NCI-H510A (cell line): Measurements from ENCODE around the gene CAPNS2.
"Not testable (repeated sequence)": the region's sequence is repeated elsewhere in the genome, so short reads cannot be mapped to it uniquely, and the experiment has no call there.

Source experiments
- DNase-seq: peaks from one replicate; lab custom pipeline; 2025; lab: John Stamatoyannopoulos, UW

Gene CAPNS2

DNA sequence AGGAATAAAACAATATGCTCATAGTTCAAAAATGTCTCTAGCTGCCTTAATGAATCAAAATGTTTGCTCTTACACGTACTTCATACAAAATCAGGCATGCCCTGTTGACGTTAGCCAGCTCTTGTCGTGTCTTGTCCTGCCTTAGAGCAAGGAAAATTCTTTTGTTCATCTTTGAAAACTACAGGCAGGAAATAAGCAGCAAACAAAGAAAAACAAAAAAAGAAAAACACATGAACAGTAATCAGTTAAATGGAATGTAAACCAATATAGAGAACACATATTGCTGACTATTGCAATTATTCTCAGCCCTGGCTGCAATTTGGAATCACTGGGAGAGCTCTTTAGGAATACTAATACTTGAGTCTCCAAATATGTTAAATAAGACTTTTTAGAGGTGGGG lies 1.7 kb downstream of the CAPNS2 start:
- DNase-seq: no peak

DNA sequence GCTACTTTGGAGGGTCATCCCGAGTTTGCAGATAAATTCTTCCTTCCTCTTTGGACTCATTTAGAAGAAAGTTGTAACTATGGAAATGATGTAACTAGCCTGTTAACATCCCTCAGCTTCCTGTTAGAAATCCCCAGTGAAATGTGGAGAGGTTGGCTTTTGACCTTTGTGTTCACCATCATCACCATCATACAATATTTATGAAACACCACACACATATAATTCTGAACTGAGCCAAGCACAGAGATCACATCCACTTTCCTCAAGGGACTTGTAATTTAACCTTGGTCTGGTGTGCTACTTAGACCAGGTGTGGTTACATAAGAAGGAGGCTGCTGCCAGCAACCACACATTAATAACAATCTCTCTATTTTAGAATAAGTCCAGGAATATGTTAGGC lies 2.5 kb downstream of the CAPNS2 start:
- DNase-seq: no peak

GRCh38 chr16:55570159-55570558 lies 3.7 kb downstream of the CAPNS2 start:
- no peak for DNase-seq

DNA sequence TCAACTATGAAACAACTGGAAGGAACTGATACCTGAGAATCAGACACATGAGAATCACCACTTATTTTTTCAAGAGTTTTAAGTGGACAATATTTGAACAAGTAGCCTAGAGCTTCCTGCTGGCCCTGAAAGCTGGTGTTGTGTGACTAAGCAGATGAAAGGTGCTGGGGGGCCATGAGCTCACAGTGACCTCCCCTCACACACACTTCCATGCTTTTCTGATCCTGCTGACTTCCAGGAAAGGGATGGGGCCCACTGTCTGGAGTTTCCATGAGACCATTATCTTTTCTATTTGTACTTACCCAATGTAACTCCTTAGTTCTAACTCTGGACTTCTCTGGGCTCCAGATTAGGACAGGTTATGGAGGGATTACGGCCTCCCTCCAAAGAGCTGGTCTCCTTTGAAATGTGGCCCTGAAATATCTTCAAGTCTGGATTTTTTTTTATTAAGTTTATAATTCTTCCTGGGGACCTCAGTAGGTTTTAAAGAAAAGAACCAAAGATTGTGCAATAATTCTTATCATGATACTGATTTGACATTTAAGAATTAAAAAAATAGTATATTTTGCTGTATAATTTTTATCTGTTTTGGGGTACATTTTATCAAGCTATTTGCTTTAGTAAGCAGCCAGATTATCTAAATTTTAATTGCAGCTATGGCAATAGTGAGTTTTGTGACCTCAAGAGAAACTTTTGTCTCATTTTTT lies 4.9 kb downstream of the CAPNS2 start:
- DNase-seq: no peak

- no peak for DNase-seq
These were observed 6.0 kb downstream of the CAPNS2 start for GRCh38 chr16:55572439-55572838.

DNA sequence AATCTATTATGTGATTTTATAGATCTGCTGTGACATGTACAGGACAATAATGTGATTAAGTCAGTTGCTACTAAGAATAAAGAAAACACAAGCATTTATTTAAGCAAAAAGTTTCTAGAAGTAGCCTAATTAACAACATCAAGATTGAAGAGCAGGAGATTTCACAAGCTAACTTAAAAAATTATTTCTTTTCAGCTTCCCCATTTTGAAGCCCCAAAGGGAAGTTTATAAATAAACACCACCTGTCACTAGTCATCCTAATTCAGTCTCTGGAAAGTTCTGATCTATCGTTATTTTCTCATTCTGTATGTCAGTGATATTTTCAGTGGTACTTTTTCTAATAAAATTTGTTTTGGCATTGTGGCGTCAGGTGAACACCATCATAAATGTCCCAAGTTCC lies 8.3 kb downstream of the CAPNS2 start:
- DNase-seq: no peak

GRCh38 chr16:55575496-55575895 lies 9.0 kb downstream of the CAPNS2 start:
- no peak for DNase-seq

GRCh38 chr16:55576384-55576783 lies 9.9 kb downstream of the CAPNS2 start:
- no peak for DNase-seq

- DNase-seq: no peak
These were observed 11.4 kb downstream of the CAPNS2 start for GRCh38 chr16:55577887-55578286.

GRCh38 chr16:55585631-55586030 lies 19.1 kb downstream of the CAPNS2 start:
- no peak for DNase-seq

GRCh38 chr16:55588799-55589198 lies 22.3 kb downstream of the CAPNS2 start:
- no peak for DNase-seq

DNA sequence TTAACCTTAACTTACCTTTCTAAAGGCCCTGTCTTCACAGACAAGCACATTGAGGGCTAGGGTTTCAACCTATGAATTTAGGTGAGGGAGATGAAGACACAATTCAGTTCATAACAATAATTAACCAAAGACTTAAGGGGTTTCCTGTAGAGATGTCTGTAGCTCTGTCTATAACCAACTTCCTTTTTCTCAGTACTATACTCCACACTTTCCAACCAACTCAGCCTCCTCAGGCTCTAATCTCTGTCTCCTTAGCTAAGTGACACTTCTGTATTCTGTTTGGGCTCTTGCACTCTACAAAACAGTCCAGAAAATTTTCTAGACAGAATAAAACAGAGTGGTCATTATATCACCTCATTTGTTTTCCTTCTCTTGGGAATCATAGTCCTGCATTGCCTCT lies 25.8 kb downstream of the CAPNS2 start:
- DNase-seq: no peak

DNA sequence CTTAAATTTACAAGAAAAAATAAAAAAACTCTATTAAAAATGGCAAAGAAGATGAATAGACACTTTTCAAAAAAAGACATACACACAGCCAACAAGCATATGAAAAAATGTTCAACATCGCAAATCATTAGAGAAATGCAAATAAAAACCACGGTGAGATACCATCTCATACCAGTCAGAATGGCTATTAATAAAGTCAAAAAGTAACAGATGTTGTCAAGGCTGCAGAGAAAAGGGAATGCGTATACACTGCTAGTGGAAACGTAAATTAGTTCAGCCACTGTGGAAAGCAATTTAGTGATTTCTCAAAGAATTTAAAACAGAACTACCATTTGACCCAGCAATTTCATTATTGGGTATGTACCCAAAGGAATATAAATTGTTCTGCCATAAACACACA lies 31.4 kb downstream of the CAPNS2 start:
- DNase-seq: no peak

DNA sequence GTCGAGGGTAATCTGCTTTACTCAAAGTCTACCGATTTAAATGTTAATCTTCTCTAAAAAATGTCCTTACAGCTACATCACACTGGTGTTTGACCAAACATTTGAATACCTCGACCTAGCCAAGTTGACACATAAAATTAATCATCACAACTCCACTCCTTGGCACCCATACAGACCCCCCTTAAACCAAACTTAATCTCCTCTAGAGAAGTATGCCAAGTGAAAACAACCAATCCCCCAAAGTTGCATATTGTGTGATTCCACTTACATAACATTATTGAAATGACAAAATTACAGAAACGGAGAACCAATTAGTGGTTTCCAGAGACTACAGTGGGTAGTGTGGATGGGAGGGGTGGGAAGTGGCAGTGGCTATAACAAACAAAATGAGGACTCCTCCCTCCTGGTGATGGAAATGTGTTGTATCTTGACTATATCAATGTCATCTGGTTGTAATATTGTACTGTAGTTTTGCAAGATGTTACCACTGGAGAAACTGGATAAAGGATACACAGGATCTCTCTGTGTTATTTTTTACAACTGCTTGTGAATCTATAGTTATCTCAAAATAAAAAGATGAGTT lies 39.4 kb downstream of the CAPNS2 start:
- DNase-seq: no peak

- DNase-seq: no peak
These were observed 47.3 kb downstream of the CAPNS2 start for GRCh38 chr16:55613613-55614335.

GRCh38 chr16:55615071-55615470 lies 48.6 kb downstream of the CAPNS2 start:
- no peak for DNase-seq

- DNase-seq: not testable (repeated sequence)
These were observed 49.2 kb downstream of the CAPNS2 start for GRCh38 chr16:55615670-55616069.
